ENCODE results near the gene BRME1.

DNA sequence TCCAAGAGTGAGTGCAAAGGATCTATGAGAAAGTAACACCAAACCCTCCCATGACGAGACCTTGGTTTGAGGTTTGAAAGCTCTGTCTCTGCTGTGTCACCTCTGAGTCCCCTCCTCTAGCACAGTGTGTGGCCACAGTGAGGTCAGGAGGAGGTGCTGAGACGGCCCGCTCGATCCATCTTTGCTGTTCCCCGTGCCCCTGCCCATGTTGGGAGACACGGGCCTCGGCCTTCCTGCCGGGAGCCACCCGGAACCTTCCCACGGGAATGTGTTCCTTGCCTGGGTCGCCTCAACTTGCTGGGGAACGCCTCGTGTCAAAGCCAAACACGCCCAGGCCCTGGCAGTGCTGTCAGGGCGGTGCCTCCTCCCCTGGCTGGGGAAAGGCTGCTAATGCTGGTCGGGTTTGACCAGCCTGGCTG is 18.9 kb downstream of the BRME1 start:
- TF ChIP-seq, protein P1, sequence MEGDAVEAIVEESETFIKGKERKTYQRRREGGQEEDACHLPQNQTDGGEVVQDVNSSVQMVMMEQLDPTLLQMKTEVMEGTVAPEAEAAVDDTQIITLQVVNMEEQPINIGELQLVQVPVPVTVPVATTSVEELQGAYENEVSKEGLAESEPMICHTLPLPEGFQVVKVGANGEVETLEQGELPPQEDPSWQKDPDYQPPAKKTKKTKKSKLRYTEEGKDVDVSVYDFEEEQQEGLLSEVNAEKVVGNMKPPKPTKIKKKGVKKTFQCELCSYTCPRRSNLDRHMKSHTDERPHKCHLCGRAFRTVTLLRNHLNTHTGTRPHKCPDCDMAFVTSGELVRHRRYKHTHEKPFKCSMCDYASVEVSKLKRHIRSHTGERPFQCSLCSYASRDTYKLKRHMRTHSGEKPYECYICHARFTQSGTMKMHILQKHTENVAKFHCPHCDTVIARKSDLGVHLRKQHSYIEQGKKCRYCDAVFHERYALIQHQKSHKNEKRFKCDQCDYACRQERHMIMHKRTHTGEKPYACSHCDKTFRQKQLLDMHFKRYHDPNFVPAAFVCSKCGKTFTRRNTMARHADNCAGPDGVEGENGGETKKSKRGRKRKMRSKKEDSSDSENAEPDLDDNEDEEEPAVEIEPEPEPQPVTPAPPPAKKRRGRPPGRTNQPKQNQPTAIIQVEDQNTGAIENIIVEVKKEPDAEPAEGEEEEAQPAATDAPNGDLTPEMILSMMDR (IDR thresholded peaks at IDR 0.05), result no peak
- no peak for TF ChIP-seq POLR2AphosphoS5 (IDR thresholded peaks at IDR 0.05)

Measured in esophagus muscularis mucosa (tissue), 3 donors.